Measurements from ENCODE around the gene ITCH. TPM values are rescaled to one million over a fixed set of nuclear protein-coding genes. Genes with fewer than 3 reads are reported as not detected.

Gene ITCH
- total and polyA plus RNA-seq, 9 of the 15 experiments (the other 6 are each of a cell fraction or from before 2014, with no cell fraction given), result 7.5 to 53.0 (median 22.9) TPM

DNA sequence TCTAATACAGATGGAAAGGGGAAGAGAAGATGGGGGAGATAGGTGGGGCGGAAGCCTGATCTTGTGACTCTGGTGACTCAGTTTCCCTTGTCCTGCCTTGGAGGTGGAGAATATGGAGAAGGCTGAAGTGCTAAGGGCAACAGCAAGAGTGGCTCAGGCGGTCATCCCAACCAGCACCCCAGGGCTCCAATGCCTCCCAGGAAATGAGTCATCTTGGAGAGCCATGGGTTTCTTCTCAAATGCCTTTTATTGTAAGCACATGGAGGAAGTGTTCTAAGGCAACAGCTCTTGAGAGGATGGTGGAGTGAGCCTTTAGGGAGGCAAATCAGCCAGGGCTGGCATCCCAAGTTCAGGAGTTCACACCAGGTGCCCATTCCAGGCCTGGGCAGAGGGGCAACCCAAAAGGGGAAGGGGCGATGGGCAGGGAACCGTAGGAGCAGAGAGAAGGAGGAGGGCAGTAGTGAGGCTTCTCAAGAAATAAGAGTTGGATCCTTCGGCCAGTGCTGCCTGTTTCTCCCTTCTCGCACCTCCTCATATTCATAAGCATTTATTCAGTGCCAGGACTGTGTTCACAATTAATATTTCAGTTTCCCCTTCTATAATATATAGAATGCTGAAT lies 46.8 kb upstream of the ITCH start (continued):
- TF ChIP-seq, protein P1, sequence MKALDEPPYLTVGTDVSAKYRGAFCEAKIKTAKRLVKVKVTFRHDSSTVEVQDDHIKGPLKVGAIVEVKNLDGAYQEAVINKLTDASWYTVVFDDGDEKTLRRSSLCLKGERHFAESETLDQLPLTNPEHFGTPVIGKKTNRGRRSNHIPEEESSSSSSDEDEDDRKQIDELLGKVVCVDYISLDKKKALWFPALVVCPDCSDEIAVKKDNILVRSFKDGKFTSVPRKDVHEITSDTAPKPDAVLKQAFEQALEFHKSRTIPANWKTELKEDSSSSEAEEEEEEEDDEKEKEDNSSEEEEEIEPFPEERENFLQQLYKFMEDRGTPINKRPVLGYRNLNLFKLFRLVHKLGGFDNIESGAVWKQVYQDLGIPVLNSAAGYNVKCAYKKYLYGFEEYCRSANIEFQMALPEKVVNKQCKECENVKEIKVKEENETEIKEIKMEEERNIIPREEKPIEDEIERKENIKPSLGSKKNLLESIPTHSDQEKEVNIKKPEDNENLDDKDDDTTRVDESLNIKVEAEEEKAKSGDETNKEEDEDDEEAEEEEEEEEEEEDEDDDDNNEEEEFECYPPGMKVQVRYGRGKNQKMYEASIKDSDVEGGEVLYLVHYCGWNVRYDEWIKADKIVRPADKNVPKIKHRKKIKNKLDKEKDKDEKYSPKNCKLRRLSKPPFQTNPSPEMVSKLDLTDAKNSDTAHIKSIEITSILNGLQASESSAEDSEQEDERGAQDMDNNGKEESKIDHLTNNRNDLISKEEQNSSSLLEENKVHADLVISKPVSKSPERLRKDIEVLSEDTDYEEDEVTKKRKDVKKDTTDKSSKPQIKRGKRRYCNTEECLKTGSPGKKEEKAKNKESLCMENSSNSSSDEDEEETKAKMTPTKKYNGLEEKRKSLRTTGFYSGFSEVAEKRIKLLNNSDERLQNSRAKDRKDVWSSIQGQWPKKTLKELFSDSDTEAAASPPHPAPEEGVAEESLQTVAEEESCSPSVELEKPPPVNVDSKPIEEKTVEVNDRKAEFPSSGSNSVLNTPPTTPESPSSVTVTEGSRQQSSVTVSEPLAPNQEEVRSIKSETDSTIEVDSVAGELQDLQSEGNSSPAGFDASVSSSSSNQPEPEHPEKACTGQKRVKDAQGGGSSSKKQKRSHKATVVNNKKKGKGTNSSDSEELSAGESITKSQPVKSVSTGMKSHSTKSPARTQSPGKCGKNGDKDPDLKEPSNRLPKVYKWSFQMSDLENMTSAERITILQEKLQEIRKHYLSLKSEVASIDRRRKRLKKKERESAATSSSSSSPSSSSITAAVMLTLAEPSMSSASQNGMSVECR (CRISPR knock-in tag; IDR thresholded peaks at IDR 0.05), result no peak
- TF ChIP-seq DEAF1 (CRISPR knock-in tag; IDR thresholded peaks at IDR 0.05), result no peak
- TF ChIP-seq ZFP36 (IDR thresholded peaks at IDR 0.05; ENCODE audit: low read depth, low read length, partially characterized antibody), result no peak
- no peak for TF ChIP-seq REST (IDR thresholded peaks at IDR 0.05; ENCODE audit: borderline replicate concordance)
- no peak for TF ChIP-seq REST (CRISPR knock-in tag; IDR thresholded peaks at IDR 0.05; ENCODE audit: low read depth)
- no peak for TF ChIP-seq ARHGAP35 (IDR thresholded peaks at IDR 0.05; ENCODE audit: partially characterized antibody)
- no peak for TF ChIP-seq ZNF121 (CRISPR knock-in tag; conservative IDR thresholded peaks at IDR 0.05)
- no peak for TF ChIP-seq PHF20 (IDR thresholded peaks at IDR 0.05; ENCODE audit: partially characterized antibody)
